HEK293T (cell line): Measurements from ENCODE around the gene ACIN1.

Experiments used
- BHLHE40 ChIP-seq: fragments of 450-650 bp; IDR thresholded peaks from 2 replicates; pipeline ENCODE4 v1.6.1; 2016; ENCODE audit warnings: mild to moderate bottlenecking, moderate library complexity, borderline replicate concordance
- CTBP1 ChIP-seq: fragments of 450-650 bp; IDR thresholded peaks from 2 replicates; pipeline ENCODE4 v1.6.1; 2016; ENCODE audit warnings: borderline replicate concordance
- FOXA1 ChIP-seq: fragments of 450-650 bp; IDR thresholded peaks from 2 replicates; pipeline ENCODE4 v1.6.1; 2016; ENCODE audit warnings: mild to moderate bottlenecking
- FOXM1 ChIP-seq: fragments of 450-650 bp; IDR thresholded peaks from 2 replicates; pipeline ENCODE4 v1.6.1; 2017; ENCODE audit warnings: mild to moderate bottlenecking, borderline replicate concordance
- HDGF ChIP-seq: fragments of 450-650 bp; IDR thresholded peaks from 2 replicates; pipeline ENCODE4 v1.6.1; 2017; ENCODE audit warnings: antibody characterized with exemption, borderline replicate concordance
- LEF1 ChIP-seq: fragments of 450-650 bp; IDR thresholded peaks from 2 replicates; pipeline ENCODE4 v1.6.1; 2017; ENCODE audit warnings: mild to moderate bottlenecking, borderline replicate concordance
- NFRKB ChIP-seq: fragments of 450-650 bp; IDR thresholded peaks from 2 replicates; pipeline ENCODE4 v1.6.1; 2016; ENCODE audit warnings: mild to moderate bottlenecking, moderate library complexity
- SP1 ChIP-seq: fragments of 450-650 bp; IDR thresholded peaks from 2 replicates; pipeline ENCODE4 v1.6.1; 2017
- SUZ12 ChIP-seq: fragments of 450-650 bp; IDR thresholded peaks from 2 replicates; pipeline ENCODE4 v1.6.1; 2016; ENCODE audit warnings: mild to moderate bottlenecking
- TARDBP ChIP-seq: fragments of 450-650 bp; IDR thresholded peaks from 2 replicates; pipeline ENCODE4 v1.6.1; 2016
- ZNF384 ChIP-seq: fragments of 450-650 bp; IDR thresholded peaks from 2 replicates; pipeline ENCODE4 v1.6.1; 2016

DNA sequence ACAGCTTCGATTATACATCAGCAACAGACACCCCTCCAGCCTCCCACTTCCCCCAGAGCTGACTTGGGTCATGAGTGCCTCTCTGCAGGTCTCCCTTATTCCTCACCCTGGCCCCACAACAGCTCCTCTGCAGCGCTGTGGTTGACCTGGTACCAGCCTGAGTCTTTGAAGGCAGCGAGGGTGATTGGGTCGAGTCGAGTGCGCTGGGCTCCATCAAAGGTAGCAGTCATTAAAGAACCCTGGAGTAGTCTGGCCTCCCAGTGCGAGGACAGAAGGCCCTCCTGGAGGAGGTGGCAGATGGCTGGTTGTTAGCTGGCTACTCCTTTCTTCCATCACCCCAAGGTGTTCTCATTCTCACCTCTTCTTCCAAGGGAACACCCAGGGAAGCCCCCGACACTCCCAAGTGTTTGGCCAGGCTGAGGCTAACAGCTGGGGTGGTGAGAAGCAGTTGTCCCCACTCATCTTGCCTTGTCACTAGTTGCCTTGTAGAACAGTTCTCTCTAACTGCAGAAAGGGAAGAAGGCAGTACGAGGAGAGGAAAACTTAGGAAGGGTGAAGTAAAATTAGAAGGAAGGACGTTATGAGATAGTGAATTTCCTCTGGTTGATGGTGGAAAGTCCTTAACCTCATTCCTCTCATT is 7.2 kb upstream of the ACIN1 start:
- TF ChIP-seq SP1 (no peak), TARDBP (no peak), FOXA1 (no peak), BHLHE40 (no peak), SUZ12 (no peak), HDGF (no peak), LEF1 (no peak), NFRKB (no peak), CTBP1 (no peak), FOXM1 (no peak), ZNF384 (no peak)
